GM12874 (cell line): ENCODE results near the gene STMN1.

Experiments
- TF ChIP-seq, protein P1 (sequence below): IDR thresholded peaks from 2 replicates; pipeline ENCODE4 v1.5.1; 2011; ENCODE audit warnings: low read depth, mild to moderate bottlenecking, control low read depth, low read length, moderate library complexity; ENCODE audit not compliant: insufficient read depth

The STMN1 gene

DNA sequence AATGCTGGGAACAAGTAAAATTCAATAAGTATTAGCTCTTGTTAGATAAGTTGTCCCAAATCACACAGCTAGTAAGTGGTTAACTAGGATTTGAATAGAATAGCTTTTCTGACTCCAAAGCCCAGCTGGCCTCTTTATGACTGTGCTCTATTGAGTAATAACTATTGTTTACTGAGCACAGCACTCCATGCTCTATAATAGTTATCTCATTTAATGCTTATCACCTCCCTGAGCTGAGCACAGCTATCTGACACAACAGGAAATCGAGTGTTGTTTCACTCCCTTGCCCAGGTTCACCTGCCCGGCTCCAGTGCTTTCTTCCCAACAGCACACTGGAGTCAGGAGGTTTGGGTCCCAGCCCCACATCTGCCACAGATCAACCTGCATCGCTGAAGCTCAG is 38.8 kb upstream of the STMN1 start:
- TF ChIP-seq, protein P1, sequence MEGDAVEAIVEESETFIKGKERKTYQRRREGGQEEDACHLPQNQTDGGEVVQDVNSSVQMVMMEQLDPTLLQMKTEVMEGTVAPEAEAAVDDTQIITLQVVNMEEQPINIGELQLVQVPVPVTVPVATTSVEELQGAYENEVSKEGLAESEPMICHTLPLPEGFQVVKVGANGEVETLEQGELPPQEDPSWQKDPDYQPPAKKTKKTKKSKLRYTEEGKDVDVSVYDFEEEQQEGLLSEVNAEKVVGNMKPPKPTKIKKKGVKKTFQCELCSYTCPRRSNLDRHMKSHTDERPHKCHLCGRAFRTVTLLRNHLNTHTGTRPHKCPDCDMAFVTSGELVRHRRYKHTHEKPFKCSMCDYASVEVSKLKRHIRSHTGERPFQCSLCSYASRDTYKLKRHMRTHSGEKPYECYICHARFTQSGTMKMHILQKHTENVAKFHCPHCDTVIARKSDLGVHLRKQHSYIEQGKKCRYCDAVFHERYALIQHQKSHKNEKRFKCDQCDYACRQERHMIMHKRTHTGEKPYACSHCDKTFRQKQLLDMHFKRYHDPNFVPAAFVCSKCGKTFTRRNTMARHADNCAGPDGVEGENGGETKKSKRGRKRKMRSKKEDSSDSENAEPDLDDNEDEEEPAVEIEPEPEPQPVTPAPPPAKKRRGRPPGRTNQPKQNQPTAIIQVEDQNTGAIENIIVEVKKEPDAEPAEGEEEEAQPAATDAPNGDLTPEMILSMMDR, result no peak

DNA sequence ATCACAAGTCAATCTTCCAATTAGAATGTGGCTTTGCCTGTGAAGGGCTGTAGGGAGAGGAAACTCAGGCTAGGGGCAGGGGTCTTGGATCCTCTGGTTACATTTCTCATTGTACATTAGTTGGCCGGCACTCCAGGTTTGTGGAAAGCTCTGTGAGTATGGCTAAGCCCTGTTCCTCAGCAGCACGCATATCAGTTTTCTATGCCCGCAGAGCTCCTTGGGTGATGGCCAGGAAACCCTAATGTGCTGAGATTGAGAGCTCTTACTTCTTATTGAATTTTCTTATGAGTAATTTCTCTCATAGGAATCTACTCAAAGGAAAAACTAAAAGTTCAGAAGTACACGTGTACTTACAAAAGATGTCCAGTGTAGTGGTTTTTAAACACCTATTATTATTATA is 30.7 kb upstream of the STMN1 start:
- TF ChIP-seq, protein P1, result no peak

DNA sequence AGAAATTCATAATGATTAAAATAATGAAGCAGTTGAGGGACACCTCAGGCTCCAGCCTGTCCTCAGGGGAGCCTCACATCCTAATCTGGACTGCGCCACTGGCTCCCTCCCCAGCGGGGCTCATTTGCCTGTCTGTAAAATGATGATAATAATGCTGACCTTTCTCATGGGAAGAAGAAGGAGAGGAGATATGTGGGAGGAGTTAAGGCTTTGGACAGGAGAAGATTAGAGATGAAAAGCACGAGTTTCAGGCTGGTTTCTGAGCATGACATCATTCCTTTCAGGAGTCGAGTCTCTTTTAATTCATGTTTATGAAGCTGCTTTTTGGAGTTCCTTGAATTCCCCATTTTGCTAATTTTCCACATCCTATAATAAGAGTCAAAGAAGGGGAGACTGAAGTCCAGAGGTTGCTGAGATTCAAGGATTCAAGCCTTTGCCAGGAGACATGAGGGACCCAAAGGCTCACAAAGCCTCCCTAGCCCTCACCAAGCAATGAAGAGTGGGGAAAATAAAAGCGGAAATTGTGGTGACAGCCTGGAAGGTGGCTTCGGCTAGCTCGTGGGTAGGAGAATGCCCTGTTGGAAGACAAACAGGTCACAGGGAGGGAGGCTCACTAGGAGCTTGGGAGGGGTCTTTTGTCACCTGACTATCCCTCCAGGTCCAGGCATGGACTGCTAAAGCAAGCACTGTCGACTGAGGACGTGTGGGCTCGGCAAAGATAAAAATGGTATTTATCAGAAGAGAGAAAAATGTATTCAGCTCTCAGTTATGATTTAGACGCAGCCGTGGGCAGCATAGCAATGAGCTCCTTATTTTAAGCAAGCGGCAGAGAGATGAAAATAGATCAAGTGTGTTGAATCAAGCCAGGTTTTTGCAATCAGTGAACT is 27.5 kb upstream of the STMN1 start:
- TF ChIP-seq, protein P1, result no peak

DNA sequence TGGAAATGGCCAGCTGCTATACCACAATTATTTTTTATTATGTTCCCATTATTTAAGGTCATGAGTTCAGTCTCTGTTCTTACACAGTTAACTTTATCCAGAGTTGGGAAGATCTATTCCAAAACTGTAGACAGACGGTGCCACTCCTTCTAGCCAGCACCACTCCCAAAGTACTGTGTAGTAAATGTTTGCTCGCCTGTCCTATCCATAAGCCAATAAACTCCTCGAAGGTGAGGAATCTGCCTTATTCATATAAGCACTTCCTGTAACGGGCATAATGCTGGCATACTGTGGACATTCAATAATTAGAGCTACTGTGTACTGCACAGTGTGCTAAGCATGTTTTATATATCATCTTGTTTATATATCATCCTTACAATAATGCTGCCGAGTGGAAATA is 26.1 kb upstream of the STMN1 start:
- TF ChIP-seq, protein P1, result no peak

DNA sequence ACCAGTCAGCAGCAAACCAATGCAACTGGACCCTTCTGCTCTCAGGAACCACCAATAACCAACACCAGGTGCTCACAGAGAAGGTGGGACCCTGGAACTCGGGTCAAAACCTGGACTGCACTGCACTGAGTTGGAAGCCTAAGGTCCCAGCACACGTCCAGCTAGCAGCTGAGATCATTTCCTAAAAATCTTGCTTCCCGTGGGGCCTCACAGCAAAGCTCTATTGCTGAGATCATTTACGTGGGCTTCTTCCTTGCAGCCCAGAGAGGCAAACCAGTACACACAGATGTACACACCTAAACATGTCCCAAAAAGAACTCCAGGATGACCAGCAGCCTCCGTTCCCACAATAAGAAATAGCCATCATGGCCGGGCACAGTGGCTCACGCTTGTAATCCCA is 22.8 kb upstream of the STMN1 start:
- TF ChIP-seq, protein P1, result no peak

DNA sequence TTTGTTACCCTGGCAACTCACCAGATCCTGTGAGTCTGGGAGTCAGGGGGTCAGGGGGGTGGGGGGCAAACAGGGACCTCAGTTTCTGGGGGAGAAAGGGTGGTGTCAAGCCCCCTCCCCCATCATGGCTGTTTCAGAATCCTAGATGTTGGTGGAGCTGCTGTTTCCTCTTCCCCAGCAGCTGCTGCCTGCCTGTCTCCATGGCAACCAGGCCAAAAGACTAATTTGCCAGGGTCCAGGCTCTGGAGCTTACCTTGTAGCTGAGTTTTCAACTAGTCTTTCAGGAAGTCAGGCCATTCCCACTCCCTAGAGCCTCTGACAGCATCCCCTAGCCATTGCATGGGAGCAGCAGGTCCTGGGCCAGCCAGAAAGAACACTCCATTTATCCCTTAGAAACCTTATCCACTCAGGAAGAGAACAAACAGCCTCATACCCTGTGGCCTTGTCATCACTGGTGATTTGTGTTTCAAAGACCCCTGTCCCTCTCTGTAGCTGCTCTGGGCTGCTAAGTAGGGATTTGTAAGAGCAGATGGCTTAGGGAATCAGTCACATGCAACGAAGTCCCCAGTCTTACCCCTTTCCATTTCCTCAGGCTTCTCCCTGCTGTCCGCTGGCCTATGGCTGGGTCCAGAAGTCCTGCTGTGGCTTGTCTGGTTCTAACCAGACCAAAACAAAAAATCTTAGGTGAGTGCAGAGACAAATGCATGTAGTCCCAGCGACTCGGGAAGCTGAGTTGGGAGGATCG is 21.5 kb upstream of the STMN1 start:
- TF ChIP-seq, protein P1, result no peak

DNA sequence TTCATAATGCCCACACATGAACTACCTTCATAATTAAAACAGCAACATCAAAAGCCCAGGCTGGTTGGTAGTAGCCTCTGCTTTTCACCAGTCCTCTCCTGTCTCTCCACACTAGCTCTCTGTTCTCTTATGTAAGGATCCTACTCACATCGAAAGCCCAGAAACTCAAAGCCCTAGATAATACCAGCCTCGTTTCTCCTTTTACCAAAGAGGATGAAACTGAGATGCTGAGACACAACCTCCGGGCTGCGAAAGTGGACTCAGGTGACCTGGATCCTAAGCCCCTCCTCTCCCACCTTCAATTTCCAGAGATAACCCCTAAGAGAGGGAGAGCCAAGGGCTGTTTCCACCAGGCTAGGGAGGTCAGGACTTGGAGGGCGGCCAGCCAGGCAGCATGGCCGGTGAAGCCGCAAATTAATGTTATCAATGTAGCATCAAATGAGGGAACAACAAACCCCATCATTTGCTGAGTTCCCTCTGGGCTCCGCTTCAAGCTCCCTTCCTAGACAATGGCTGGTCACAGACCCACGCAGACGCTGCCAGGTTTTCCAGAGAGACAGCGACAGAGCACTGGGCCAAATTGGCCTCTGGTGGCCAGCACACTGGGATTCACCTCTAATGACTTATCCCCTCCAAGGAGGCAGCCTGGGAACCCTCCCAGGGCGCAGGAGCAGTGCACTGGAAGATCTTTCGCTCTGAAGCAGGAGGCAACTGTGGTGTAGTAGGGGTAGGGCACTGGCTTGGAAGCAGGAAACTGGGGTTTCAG is 20.7 kb upstream of the STMN1 start:
- TF ChIP-seq, protein P1, result no peak
